Activated CD8-positive, alpha-beta memory T cell treated with anti-CD3 and anti-CD28 coated beads, Interleukin-2, amount 50 U/mL, for 24 hours (primary cell): ENCODE results near the gene ARMC5.
"Not testable (repeated sequence)": the region's sequence is repeated elsewhere in the genome, so short reads cannot be mapped to it uniquely, and the experiment has no call there.

Experiments
- DNase-seq: peaks from one replicate; pipeline ENCODE4 v3.0.0-alpha.2; 2020; ENCODE audit errors: extremely low read depth

ARMC5 gene

DNA sequence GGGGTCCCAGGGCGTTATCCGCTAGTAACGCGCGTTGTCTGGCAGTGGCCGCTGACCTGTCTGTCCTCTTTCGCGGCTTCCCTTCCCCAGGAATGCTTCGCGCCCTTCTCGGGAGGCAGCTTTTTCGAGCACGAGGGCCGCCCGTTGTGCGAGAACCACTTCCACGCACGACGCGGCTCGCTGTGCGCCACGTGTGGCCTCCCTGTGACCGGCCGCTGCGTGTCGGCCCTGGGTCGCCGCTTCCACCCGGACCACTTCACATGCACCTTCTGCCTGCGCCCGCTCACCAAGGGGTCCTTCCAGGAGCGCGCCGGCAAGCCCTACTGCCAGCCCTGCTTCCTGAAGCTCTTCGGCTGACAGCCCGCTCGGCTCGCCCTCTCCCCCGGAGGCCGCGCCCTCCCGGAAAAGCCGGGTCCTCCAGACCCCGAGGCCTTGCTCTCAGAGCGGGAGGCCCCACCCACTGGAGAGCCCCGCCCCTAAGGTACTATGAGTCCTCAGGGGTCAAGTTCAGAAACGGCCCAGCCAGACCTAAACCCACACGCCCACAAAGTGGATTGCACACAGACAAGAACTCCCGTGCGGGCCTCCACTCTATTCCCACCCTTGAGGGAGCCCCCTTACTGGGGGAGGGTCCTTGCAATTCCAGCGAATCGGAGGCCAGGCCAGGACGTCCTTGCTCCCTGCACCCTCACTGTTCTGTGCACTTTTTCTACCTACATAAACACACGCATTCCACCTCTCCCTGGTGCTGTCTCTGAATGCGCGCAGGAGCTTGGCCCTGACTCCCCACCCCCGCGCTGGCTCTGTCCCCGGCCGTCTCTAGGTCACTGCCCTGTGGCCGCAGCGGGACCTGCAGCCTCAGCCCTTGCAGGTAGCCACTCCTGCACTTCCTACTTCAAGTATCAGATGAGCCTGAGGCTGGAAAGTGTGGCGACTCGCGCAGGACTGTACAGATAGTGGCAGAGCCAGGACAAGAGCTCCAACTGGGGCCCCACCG lies 18.2 kb downstream of the ARMC5 start:
- DNase-seq: no peak

DNA sequence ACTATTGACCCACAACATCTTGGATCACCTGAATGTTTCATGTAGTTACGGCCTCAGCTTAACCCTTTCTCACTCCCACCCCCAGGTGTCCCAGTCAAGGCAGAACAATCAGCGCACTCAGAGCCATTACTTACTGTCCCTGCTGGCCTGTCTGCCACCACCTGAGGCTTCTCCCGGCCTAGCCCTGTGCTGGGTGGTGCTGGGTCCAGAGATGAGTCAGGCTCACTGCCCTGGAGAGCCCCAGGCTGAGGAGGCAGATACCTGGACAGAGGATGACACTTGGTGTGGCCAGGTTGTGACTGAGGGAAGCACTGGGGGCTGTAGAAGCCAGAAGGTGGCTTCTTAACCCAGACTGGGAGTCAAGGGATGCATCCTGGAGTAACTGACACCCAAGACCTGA lies 19.7 kb downstream of the ARMC5 start:
- no peak for DNase-seq

DNA sequence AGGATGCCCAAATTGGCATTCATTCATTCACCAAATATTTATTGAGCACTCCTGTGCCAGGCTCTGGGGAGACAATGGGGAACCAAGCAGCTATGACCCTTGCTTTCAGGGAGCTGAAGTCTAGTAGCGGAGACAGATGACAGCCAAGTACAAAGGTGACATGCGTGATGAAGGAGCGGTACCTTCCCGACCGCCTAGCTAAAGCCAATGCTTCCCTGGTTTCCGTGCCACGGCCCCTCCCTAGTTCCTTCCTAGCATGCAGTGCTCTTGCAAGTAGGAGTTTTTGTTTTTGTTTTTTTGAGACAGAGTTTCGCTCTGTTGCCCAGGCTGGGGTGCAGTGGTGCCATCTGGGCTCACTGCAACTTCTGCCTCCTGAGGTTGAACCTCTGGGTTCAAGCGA lies 20.4 kb downstream of the ARMC5 start:
- DNase-seq: no peak

DNA sequence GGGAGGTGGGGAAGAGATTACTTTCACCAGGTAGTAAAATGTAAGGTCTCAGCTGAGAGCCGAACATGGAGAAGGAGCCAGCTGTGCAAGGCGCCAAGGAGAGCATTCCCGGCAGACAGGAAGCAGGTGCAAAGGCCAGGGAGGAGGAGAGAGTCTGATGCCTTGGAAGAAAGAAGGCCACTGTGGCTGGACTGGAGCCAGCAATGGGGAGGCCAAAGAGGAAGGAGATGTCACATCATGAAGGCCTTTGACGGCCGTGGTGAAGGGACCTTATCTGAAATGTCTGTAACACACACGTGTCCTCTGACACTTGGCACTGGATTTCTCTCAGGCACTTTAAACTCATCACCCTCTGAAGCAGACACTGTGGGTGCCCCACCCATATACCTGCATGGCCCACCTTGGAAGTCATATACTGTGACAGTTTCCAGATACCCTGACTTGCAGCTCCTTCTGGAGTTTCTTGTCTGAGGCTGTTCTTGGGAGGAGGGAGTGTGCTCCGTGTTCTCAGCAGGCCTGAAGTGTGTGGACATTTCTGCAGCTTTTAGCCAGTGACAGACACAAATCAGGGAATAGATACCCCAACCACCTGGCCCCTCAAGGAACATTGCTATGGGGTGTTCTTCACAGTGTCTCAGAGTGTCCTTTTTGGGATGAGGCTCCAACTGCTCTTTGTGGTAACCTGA lies 21.7 kb downstream of the ARMC5 start:
- DNase-seq: no peak

DNA sequence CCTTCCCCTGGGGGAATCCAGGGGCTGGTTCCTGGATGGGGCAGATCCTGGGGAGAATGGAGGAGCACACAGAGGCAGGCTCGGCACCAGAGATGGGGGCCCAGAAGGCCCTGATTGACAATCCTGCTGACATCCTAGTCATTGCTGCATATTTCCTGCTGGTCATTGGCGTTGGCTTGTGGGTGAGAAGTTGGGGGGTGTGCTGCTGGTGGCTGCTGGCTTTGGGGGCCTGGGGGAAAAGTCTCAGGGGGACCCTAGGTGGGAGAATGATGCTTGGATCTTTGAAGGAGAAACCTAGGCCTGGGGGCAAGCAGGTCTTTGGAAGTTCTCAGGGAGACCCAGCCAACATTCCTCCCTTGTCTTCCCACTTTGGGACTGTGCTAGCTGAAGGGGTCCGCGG lies 23.8 kb downstream of the ARMC5 start, which contains the start of gene SLC5A2:
SLC5A2 (plus strand) TSS at position 43 of the 400 bp plus-strand sequence; CDS start at position 57, 14 bp downstream.
- no peak for DNase-seq

DNA sequence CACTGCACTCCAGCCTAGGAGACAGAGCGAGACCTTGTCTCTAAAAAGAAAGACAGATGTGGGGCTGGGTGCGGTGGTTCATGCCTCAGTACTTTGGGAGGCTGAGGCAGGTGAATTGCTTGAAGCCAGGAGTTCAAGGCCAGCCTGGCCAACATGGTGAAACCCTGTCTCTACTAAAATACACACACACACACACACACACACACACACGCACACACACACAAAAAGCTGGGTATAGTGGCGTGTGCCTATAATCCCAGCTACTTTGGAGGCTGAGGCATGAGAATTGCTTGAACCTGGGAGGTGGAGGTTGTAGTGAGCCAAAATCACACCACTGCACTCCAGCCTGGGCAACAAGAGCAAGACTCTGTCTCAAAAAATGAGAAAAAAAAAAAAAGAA lies 24.7 kb downstream of the ARMC5 start:
- not testable (repeated sequence) for DNase-seq

DNA sequence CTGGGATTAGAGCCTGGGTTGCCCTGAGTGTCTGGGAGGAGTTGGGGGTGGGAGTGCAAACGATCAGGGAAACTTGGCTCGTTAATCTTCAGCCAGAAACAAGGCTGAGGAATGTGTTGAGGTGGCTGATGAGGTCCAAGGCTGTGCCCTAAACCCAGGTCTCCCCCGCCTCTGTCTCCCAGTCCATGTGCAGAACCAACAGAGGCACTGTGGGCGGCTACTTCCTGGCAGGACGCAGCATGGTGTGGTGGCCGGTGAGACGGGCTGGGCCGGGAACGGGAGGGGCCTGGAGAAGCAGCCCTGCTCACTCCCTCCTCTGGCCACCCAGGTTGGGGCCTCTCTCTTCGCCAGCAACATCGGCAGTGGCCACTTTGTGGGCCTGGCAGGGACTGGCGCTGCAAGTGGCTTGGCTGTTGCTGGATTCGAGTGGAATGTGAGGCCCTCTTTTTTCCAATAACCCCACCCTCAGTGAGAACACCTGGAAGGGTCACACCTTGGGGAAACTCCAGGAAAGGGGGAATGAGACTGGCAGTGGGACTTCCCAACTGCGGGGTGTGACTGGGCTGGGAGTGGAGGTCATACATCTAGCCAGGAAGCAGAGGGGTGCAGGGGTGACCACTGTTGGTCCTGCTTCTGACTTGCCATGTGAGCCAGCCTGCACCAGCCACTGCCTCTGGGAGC lies 25.3 kb downstream of the ARMC5 start:
- no peak for DNase-seq

DNA sequence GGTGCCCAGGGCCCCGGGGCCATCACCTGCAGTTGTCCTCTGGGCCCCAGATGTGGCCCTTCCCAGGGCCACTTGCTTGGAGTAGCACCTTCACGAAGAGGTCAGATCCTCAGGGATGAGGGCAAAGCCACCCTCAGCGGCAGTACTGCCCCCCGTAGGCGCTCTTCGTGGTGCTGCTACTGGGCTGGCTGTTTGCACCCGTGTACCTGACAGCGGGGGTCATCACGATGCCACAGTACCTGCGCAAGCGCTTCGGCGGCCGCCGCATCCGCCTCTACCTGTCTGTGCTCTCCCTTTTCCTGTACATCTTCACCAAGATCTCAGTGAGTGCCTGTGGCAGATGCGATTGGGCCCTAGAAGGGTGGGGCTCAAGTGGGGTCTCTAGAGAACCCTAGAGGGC lies 26.3 kb downstream of the ARMC5 start:
- DNase-seq: no peak

DNA sequence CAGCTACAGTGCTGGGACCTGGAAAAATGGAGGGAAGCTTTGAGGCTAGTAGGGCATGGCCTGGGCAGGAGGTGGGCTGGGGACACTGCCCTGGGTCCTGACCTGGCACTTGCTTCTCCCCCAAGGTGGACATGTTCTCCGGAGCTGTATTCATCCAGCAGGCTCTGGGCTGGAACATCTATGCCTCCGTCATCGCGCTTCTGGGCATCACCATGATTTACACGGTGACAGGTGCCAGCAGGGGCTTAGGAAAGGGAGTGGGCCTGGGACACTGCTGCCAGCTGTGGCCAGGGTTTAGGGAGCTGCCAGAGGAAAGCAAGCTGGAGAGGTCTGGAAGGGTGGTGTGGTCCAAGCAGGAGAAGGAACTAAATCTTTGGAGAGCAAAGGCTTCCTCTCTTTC lies 26.7 kb downstream of the ARMC5 start:
- DNase-seq: no peak

DNA sequence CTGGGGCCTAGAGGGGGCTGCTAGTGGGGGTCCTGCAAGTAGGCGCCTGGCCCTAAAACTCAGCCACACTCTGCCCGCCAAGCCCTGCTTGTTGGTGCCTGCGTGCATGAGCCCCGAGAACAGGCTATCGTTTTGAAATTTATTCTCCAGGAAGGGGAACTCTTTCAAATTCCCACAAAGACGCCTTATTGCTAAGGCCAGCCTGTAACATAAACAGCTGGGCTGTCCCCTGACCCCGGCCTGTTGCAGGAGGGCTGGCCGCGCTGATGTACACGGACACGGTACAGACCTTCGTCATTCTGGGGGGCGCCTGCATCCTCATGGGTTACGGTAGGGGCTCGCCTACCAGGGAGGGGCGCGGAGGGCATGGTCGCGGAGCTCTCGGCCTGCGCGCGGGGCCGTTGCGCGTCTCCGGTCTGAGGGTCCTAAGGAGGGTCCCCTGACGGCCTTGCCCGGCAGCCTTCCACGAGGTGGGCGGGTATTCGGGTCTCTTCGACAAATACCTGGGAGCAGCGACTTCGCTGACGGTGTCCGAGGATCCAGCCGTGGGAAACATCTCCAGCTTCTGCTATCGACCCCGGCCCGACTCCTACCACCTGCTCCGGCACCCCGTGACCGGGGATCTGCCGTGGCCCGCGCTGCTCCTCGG lies 27.9 kb downstream of the ARMC5 start:
- DNase-seq: no peak

DNA sequence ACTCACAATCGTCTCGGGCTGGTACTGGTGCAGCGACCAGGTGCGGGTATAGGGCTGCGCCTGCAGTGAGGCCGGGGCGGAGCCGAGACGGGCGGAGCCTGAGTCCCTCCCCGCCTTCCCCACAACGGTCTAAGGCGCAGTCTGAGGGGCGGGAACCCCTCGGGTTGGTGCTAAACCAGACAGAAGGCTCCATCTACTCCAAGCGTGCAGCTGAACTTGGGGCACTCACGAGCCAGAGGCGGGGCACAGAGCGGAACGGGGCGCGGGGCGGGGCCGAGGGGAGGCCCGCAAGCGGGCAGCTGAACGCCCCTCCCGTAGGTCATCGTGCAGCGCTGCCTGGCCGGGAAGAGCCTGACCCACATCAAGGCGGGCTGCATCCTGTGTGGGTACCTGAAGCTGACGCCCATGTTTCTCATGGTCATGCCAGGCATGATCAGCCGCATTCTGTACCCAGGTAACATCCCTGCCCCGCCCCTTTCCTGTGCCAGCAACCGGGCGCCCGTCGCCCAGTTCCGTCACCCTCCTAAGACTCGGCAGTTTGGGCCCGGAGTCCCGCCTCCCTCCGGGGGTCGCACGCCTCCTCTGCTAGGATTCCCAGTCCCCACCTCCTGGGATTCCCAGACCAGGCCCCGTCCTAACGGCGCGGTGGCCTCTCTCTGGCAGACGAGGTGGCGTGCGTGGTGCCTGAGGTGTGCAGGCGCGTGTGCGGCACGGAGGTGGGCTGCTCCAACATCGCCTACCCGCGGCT lies 28.6 kb downstream of the ARMC5 start:
- peak; percentile 26 for DNase-seq

DNA sequence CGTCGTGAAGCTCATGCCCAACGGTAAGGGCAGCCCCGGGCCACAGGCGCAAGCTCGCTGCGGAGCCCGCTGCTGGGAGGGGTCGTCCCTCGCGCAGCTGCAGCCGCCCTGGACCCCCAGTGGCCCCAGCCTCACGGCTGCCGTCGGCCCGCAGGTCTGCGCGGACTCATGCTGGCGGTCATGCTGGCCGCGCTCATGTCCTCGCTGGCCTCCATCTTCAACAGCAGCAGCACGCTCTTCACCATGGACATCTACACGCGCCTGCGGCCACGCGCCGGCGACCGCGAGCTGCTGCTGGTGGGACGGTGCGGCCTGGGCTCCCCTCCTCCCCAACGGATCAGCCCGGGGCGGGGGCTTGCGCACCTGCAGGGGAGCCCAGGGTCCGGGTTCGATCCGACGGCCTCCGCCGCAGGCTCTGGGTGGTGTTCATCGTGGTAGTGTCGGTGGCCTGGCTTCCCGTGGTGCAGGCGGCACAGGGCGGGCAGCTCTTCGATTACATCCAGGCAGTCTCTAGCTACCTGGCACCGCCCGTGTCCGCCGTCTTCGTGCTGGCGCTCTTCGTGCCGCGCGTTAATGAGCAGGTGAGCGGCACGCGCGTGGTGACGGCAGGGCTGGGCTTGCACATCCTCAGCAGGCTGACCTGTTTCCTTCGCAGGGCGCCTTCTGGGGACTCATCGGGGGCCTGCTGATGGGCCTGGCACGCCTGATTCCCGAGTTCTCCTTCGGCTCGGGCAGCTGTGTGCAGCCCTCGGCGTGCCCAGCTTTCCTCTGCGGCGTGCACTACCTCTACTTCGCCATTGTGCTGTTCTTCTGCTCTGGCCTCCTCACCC lies 29.4 kb downstream of the ARMC5 start:
- no peak for DNase-seq

DNA sequence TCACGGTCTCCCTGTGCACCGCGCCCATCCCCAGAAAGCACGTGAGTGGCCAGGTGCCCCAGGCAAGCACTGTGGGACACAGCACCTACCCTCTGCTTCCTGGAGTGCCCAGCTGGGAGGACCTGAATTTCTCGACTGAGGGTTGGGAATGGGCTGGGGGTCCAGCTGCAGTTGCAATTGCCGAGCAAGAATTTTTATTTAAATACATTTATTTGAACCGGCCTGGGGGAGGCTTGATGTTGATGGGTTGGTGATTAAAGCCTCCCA lies 29.9 kb downstream of the ARMC5 start:
- DNase-seq: no peak

DNA sequence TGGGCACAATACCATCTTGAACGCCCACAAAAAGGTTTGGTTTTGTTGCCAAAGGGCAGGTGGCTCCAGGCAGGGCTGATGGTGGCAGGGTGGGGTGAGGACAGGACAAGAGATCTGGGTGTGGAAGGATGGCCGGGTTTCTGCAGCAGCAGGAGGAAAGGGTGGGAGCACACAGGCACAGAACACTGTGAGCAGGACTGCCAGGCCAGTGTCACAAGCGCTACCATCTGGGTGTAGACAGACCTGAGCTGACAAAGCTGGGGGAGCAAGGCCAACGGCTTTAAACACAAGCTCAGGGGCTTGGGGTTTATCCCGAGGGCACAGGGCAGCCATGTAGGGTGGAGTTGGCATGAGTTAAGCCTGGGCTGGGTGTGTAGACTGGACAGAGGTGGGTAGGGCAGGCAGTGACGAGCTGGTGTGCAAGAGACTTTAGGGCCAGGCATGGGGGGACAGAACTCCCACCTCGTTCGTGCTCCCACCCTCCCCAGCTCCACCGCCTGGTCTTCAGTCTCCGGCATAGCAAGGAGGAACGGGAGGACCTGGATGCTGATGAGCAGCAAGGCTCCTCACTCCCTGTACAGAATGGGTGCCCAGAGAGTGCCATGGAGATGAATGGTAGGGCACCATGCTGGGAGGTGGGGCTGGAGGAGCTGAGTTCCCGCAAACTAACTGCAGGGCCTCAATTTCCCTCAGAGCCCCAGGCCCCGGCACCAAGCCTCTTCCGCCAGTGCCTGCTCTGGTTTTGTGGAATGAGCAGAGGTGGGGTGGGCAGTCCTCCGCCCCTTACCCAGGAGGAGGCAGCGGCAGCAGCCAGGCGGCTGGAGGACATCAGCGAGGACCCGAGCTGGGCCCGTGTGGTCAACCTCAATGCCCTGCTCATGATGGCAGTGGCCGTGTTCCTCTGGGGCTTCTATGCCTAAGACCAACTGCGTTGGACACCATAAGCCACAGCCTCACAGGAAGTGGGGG lies 30.6 kb downstream of the ARMC5 start:
- no peak for DNase-seq

DNA sequence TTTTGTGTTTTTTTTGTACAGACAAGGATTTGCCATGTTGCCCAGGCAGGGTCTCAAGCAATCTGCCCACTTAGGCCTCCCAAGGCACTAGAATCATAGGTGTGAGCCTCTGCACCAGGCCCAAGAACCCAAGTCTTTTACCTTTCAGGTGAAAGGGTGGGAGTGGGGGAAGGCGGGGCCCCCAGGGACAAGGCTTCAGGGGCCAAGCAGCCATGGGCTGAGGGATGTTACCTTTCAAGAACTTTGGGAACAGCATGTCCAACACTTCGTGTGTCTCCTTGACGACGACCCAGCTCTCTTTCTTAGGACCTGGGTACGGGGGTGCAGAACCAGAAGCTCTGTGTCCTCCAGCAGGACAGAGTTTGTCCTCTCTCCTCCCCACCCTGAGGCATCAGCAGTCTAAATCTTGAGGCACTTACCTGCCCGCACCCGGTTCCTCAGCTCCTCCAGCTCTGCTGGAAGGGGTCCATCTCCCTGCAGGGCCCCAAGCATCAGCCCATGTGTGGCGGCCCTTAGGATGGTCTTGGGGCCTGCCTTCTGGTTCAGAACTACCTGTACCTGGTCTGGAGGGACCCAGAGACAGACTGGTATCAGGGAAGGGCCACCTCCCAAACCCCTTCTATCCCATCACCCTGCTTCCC lies 32.6 kb downstream of the ARMC5 start:
- no peak for DNase-seq

DNA sequence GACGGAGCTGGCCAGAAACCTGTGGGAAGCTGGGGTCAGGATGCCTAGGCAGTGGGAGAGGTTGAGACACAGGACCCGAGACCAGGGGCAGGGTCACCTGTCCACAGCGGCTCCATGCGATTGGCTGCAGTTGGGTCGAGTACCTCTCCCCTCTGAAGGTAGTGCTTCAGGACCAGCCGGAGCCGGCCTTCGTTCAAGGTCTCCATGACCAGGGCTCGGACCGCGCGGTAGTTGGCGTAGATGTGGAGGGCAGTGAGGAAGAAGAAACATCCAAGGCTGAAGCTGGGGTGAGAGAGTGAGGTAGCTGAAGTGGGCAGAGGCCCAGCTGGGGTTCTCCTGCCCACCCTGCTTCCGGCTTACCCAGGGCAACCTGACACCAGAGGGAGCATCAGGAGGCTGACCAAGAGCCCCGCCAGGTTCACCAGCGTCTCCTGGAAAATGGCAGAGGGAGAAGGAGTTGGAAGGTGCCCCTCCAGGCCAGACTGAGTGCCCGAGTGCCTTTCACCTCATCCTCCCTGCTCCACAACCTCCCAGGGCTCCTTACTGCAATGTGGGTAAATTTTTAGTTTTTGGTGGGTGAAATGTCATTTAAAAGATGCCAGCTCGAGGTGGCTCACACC lies 34.3 kb downstream of the ARMC5 start:
- no peak for DNase-seq

DNA sequence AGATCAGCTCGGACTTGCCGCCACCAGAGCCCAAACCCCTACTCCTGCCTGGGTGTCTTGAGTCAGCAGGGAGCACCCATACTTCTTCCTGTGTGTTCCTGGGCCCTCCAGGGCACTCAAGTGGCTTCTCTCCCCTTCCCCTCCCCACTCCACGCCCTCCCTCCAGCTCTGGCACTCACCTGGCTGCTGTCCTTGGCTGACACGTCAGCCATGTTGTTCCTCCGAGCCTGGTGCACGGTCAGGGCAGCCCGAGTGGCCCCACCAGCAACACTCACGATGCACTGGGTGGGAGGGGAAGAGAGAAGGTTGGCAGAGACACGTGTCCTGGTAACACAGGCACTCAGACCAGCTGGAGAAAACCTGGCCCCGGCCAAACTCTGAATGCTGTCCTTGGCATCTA lies 37.4 kb downstream of the ARMC5 start:
- DNase-seq: no peak

DNA sequence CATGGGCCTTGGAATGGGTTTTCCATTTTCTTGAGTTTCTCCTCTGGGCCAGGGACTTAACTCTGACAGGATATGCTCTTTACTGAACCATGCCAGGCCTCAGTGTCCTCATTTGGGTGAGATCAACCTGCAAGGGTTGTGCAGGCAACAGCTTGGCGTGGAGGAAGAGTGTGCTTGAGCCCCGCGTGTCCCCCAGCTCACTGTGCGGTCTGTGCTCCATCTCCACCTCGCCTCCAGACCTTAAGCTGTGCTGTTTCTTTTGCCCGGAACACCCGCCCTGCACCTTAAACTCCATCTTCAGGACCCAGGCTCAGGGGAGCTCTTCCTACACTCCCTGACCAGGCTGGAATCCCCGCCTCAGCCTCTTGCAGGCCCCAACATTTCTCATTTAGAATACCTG lies 39.2 kb downstream of the ARMC5 start:
- no peak for DNase-seq
